ENCODE results near the gene DYNLT2. TPM values are rescaled to one million over a fixed set of nuclear protein-coding genes. Genes with fewer than 3 reads are reported as not detected.

DYNLT2 gene
- total and polyA plus RNA-seq, 2 of the 13 experiments (the other 11 are each of a cell fraction or from before 2014, with no cell fraction given): 2.1 to 4.3 TPM

GRCh38 chr6:169725125-169726048 lies 26.0 kb downstream of the DYNLT2 start (continued):
- TF ChIP-seq TSC22D2 (CRISPR knock-in tag; IDR thresholded peaks at IDR 0.05; ENCODE audit: borderline replicate concordance) (0 out of 2 replicates have a peak, but pooled peaks have one; percentile 29), ZNF331 (CRISPR knock-in tag; IDR thresholded peaks at IDR 0.05) (no peak), ZNF24 (IDR thresholded peaks at IDR 0.05) (no peak), FOXP1 (IDR thresholded peaks at IDR 0.05) (0 out of 2 replicates have a peak, but pooled peaks have one; percentile 27), FOXP1 (CRISPR knock-in tag; IDR thresholded peaks at IDR 0.05) (peak; percentile 94), ZNF207 (IDR thresholded peaks at IDR 0.05; ENCODE audit: borderline replicate concordance) (no peak), ZNF256 (CRISPR knock-in tag; conservative IDR thresholded peaks at IDR 0.05) (no peak), TEAD3 (CRISPR knock-in tag; optimal IDR thresholded peaks at IDR 0.05; ENCODE audit: borderline replicate concordance) (peak; percentile 77), ZNF501 (CRISPR knock-in tag; IDR thresholded peaks at IDR 0.05) (peak; percentile 87), HMG20A (CRISPR knock-in tag; IDR thresholded peaks at IDR 0.05; ENCODE audit: borderline replicate concordance) (peak; percentile 85), ZFP41 (CRISPR knock-in tag; IDR thresholded peaks at IDR 0.05; ENCODE audit: borderline replicate concordance) (no peak), SIX1 (CRISPR knock-in tag; IDR thresholded peaks at IDR 0.05; ENCODE audit: borderline replicate concordance) (peak; percentile 55; the same call in 1 of the 2 replicates), ZNF326 (CRISPR knock-in tag; IDR thresholded peaks at IDR 0.05; ENCODE audit: borderline replicate concordance) (no peak), ZNF329 (CRISPR knock-in tag; IDR thresholded peaks at IDR 0.05; ENCODE audit: low read depth) (peak; percentile 39; the same call in 1 of the 2 replicates), GZF1 (CRISPR knock-in tag; IDR thresholded peaks at IDR 0.05) (no peak; the same call in 1 of the 2 replicates), ZFP90 (CRISPR knock-in tag; IDR thresholded peaks at IDR 0.05; ENCODE audit: borderline replicate concordance) (0 out of 2 replicates have a peak, but pooled peaks have one; percentile 47), ZSCAN29 (CRISPR knock-in tag; conservative IDR thresholded peaks at IDR 0.05) (peak; percentile 91), DNMT3B (CRISPR knock-in tag; conservative IDR thresholded peaks at IDR 0.05) (peak; percentile 31), IRF9 (CRISPR knock-in tag; IDR thresholded peaks at IDR 0.05; ENCODE audit: borderline replicate concordance) (peak; percentile 57; the same call in 1 of the 2 replicates)
- TF ChIP-seq, protein P1, sequence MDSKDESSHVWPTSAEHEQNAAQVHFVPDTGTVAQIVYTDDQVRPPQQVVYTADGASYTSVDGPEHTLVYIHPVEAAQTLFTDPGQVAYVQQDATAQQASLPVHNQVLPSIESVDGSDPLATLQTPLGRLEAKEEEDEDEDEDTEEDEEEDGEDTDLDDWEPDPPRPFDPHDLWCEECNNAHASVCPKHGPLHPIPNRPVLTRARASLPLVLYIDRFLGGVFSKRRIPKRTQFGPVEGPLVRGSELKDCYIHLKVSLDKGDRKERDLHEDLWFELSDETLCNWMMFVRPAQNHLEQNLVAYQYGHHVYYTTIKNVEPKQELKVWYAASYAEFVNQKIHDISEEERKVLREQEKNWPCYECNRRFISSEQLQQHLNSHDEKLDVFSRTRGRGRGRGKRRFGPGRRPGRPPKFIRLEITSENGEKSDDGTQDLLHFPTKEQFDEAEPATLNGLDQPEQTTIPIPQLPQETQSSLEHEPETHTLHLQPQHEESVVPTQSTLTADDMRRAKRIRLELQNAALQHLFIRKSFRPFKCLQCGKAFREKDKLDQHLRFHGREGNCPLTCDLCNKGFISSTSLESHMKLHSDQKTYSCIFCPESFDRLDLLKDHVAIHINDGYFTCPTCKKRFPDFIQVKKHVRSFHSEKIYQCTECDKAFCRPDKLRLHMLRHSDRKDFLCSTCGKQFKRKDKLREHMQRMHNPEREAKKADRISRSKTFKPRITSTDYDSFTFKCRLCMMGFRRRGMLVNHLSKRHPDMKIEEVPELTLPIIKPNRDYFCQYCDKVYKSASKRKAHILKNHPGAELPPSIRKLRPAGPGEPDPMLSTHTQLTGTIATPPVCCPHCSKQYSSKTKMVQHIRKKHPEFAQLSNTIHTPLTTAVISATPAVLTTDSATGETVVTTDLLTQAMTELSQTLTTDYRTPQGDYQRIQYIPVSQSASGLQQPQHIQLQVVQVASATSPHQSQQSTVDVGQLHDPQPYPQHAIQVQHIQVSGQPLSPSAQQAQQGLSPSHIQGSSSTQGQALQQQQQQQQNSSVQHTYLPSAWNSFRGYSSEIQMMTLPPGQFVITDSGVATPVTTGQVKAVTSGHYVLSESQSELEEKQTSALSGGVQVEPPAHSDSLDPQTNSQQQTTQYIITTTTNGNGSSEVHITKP (CRISPR knock-in tag; IDR thresholded peaks at IDR 0.05; ENCODE audit: low read depth): no peak; the same call in 1 of the 2 replicates
- TF ChIP-seq, protein P2, sequence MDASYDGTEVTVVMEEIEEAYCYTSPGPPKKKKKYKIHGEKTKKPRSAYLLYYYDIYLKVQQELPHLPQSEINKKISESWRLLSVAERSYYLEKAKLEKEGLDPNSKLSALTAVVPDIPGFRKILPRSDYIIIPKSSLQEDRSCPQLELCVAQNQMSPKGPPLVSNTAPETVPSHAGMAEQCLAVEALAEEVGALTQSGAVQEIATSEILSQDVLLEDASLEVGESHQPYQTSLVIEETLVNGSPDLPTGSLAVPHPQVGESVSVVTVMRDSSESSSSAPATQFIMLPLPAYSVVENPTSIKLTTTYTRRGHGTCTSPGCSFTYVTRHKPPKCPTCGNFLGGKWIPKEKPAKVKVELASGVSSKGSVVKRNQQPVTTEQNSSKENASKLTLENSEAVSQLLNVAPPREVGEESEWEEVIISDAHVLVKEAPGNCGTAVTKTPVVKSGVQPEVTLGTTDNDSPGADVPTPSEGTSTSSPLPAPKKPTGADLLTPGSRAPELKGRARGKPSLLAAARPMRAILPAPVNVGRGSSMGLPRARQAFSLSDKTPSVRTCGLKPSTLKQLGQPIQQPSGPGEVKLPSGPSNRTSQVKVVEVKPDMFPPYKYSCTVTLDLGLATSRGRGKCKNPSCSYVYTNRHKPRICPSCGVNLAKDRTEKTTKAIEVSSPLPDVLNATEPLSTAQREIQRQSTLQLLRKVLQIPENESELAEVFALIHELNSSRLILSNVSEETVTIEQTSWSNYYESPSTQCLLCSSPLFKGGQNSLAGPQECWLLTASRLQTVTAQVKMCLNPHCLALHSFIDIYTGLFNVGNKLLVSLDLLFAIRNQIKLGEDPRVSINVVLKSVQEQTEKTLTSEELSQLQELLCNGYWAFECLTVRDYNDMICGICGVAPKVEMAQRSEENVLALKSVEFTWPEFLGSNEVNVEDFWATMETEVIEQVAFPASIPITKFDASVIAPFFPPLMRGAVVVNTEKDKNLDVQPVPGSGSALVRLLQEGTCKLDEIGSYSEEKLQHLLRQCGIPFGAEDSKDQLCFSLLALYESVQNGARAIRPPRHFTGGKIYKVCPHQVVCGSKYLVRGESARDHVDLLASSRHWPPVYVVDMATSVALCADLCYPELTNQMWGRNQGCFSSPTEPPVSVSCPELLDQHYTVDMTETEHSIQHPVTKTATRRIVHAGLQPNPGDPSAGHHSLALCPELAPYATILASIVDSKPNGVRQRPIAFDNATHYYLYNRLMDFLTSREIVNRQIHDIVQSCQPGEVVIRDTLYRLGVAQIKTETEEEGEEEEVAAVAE (CRISPR knock-in tag; IDR thresholded peaks at IDR 0.05; ENCODE audit: borderline replicate concordance): 0 out of 2 replicates have a peak, but pooled peaks have one; percentile 27

All from HepG2 (cell line).